ENCODE measurements around the gene TTLL4. TPM values are rescaled to one million over a fixed set of nuclear protein-coding genes. Genes with fewer than 3 reads are reported as not detected.

Gene TTLL4
- total and polyA plus RNA-seq, 2 experiments from 2014 or later: 53.5 to 77.8 TPM

DNA sequence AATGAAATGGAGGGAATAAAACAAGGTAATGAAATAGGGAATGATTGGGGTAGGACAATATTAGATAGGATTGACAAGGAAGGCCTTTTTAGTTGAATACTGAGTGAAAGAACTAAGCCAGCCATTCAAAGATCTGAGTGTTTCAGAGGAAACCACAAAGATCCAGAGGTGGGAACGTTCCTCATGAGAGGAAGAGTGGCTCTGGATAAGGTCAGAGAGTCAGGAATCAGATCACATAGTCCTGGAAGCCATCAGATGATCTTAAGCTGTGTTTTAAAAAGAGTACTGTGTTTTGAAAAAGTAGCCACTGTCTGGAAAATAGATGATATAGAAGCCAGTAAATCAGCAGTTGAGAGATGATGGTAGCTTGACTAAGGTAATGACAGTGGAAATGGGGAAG, 11.8 kb downstream of the TTLL4 start:
- peaks cover 23% of the 10 kb centered on the region for H3K9me3 Mint-ChIP-seq
- Histone ChIP-seq H3K9me2 (ENCODE audit: insufficient read depth) (no peaks in the 10 kb centered on the region), H3K4me2 (no peak overlapping the region), H3K79me2 (replicated peaks; ENCODE audit: insufficient read depth) (peaks cover 95% of the 10 kb centered on the region), H3K4me1 (ENCODE audit: insufficient read depth) (peaks cover 44% of the 10 kb centered on the region), H2AFZ (no peak overlapping the region), H3K4me3 (no peak overlapping the region), H4K20me1 (replicated peaks; ENCODE audit: insufficient read depth) (peaks cover 21% of the 10 kb centered on the region; the same call in 1 of the 2 replicates), H3K36me3 (ENCODE audit: insufficient read depth) (peaks cover 10% of the 10 kb centered on the region), H3K27ac (ENCODE audit: low read depth) (peak overlapping the region; percentile 61), H3K27me3 (ENCODE audit: insufficient read depth) (no peaks in the 10 kb centered on the region), H3F3A (replicated peaks; ENCODE audit: low read depth) (0 out of 2 replicates have a peak, but pooled peaks cover 5% of the 10 kb centered on the region)
- H3K4me1 Mint-ChIP-seq: peaks cover 30% of the 10 kb centered on the region
- TF ChIP-seq NANOG (IDR thresholded peaks at IDR 0.05; ENCODE audit: borderline replicate concordance) (no peak), EZH2 (IDR thresholded peaks at IDR 0.05; ENCODE audit: low read depth, unreplicated experiment) (no peak), ZNF331 (CRISPR knock-in tag; IDR thresholded peaks at IDR 0.05; ENCODE audit: low read depth) (no peak), POLR2AphosphoS5 (IDR thresholded peaks at IDR 0.05; ENCODE audit: low read depth) (no peak), JUNB (IDR thresholded peaks at IDR 0.05; ENCODE audit: unreplicated experiment) (no peak), STAT1 (IDR thresholded peaks at IDR 0.05; ENCODE audit: unreplicated experiment) (no peak), CREB1 (CRISPR knock-in tag; IDR thresholded peaks at IDR 0.05; ENCODE audit: low read depth) (no peak)
- TF ChIP-seq, protein P1, sequence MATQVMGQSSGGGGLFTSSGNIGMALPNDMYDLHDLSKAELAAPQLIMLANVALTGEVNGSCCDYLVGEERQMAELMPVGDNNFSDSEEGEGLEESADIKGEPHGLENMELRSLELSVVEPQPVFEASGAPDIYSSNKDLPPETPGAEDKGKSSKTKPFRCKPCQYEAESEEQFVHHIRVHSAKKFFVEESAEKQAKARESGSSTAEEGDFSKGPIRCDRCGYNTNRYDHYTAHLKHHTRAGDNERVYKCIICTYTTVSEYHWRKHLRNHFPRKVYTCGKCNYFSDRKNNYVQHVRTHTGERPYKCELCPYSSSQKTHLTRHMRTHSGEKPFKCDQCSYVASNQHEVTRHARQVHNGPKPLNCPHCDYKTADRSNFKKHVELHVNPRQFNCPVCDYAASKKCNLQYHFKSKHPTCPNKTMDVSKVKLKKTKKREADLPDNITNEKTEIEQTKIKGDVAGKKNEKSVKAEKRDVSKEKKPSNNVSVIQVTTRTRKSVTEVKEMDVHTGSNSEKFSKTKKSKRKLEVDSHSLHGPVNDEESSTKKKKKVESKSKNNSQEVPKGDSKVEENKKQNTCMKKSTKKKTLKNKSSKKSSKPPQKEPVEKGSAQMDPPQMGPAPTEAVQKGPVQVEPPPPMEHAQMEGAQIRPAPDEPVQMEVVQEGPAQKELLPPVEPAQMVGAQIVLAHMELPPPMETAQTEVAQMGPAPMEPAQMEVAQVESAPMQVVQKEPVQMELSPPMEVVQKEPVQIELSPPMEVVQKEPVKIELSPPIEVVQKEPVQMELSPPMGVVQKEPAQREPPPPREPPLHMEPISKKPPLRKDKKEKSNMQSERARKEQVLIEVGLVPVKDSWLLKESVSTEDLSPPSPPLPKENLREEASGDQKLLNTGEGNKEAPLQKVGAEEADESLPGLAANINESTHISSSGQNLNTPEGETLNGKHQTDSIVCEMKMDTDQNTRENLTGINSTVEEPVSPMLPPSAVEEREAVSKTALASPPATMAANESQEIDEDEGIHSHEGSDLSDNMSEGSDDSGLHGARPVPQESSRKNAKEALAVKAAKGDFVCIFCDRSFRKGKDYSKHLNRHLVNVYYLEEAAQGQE (IDR thresholded peaks at IDR 0.05; ENCODE audit: unreplicated experiment): no peak
- TF ChIP-seq, protein P2, sequence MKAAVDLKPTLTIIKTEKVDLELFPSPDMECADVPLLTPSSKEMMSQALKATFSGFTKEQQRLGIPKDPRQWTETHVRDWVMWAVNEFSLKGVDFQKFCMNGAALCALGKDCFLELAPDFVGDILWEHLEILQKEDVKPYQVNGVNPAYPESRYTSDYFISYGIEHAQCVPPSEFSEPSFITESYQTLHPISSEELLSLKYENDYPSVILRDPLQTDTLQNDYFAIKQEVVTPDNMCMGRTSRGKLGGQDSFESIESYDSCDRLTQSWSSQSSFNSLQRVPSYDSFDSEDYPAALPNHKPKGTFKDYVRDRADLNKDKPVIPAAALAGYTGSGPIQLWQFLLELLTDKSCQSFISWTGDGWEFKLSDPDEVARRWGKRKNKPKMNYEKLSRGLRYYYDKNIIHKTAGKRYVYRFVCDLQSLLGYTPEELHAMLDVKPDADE (IDR thresholded peaks at IDR 0.05): no peak
- TF ChIP-seq, protein P3, sequence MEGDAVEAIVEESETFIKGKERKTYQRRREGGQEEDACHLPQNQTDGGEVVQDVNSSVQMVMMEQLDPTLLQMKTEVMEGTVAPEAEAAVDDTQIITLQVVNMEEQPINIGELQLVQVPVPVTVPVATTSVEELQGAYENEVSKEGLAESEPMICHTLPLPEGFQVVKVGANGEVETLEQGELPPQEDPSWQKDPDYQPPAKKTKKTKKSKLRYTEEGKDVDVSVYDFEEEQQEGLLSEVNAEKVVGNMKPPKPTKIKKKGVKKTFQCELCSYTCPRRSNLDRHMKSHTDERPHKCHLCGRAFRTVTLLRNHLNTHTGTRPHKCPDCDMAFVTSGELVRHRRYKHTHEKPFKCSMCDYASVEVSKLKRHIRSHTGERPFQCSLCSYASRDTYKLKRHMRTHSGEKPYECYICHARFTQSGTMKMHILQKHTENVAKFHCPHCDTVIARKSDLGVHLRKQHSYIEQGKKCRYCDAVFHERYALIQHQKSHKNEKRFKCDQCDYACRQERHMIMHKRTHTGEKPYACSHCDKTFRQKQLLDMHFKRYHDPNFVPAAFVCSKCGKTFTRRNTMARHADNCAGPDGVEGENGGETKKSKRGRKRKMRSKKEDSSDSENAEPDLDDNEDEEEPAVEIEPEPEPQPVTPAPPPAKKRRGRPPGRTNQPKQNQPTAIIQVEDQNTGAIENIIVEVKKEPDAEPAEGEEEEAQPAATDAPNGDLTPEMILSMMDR (conservative IDR thresholded peaks at IDR 0.05; ENCODE audit: low read depth in 2 of 2): no peak
- ATAC-seq (no peak), DNase-seq (ENCODE audit: low spot score) (no peak)
- no peaks in the 10 kb centered on the region for H3K27me3 Mint-ChIP-seq (ENCODE audit: insufficient read depth, low read depth, poor library complexity)
- peak overlapping the region; percentile 12; the same call in 1 of the 2 replicates for H3K27ac Mint-ChIP-seq
- no peak overlapping the region for H3K4me3 Mint-ChIP-seq
- H3K36me3 Mint-ChIP-seq (ENCODE audit: low read depth): peaks cover 37% of the 10 kb centered on the region

All from GM23338 (cell line).